ENCODE results near the gene DEPDC7.
A peak's percentile ranks its signal among the peaks of the same experiment; 100 is the strongest.

The DEPDC7 gene

DNA sequence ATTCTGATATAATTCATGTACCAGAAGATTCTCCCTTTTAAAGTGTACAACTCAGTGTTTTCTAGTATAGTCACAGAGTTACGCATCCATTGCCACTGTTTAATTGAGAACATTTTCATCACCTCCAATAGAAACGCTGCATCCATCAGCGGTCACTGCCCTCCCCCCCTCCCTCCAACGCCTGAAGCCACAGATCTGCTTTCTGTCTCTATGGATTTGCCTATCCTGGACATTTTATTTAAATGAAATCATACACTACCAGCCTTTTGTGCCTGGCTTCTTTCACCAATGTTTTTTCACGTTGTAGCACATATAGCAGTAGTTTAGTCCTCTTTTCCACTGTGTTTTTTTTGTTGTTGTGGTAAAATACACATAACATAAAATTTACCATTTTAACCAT is 46.5 kb downstream of the DEPDC7 start:
- DNase-seq (ENCODE audit: low read depth), result no peak

DNA sequence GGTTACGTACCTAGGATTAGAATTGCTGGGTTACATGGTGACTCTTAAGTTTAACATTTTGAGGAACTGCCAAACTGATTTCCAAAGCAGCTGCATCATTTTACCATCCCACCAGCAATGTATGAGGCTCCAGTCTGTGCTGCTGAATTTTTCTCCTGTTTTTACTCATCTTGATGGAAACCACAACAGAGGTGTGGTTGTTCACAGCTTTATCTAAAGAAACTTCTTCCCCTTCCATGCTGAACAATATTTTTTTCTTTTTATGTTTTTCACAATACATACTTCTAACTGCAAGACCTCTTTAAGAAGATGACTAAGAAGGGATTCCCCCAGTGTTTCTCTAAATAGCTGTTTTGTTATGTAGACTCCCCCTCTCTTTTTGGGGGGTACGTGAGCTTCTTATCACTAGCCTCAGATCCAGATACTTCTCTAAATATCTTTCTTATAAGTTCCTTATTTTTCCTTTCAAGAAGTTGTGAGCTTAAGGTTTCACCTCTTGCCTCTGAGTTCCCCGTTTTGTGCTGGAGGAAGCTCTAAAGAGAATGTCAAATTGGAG is 47.7 kb downstream of the DEPDC7 start:
- DNase-seq (ENCODE audit: low read depth), result no peak

DNA sequence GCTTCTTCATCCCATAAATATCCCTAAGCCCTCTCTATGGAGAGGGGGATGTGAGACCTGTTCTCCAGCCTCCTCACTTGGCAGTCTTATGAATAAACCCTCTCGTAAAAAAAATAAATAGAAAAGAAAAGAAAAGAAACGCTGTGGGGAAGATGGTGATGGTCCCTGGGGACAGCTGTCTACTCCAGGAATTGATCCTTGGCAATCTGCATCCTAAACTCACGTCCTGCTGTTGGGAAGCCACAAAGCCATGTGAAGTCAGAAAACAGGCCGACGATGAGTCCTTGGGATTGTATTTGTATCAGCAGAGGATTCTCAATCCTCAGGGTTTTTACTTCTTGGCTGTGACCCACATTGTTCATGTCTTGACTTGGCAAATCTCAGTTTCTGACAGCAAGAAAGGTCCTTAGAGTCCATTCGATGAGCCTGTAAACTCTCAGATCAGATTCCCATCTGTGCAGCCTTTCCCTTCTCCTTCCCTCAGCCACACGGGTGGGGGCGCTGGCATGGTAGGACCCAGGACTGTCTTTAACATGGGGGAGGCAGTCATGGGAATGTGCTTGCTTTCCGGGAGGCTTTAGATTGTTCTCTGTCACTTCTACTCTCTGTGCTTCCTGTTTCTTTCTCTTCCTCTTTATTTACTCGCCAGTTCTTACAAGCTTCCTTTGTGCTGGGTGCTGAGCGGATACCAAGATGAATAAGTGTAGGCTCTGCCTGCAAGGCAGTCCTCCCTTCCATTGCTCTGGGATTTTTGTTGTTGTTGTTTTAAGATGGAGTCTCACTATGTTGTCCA is 48.6 kb downstream of the DEPDC7 start:
- no peak for DNase-seq (ENCODE audit: low read depth)

DNA sequence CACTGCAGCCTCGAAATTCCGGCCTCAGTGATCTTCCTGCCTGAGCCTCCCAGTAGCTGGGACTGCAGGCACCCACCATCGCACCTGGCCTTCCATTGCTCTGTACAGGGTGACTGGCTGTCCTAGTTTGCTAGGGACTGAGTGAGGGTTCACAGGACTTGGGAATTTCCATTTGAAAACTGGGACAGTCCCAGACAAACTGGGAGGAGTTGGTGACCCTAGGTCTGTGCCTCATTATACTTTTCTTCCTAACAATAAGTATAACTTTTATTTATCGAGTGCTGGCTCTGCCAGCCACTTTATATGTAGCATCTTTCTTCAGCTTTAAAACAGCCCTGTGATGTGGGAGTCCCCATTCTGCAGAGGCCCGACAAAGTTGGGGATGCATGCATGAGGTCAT is 49.2 kb downstream of the DEPDC7 start:
- DNase-seq (ENCODE audit: low read depth), result no peak

DNA sequence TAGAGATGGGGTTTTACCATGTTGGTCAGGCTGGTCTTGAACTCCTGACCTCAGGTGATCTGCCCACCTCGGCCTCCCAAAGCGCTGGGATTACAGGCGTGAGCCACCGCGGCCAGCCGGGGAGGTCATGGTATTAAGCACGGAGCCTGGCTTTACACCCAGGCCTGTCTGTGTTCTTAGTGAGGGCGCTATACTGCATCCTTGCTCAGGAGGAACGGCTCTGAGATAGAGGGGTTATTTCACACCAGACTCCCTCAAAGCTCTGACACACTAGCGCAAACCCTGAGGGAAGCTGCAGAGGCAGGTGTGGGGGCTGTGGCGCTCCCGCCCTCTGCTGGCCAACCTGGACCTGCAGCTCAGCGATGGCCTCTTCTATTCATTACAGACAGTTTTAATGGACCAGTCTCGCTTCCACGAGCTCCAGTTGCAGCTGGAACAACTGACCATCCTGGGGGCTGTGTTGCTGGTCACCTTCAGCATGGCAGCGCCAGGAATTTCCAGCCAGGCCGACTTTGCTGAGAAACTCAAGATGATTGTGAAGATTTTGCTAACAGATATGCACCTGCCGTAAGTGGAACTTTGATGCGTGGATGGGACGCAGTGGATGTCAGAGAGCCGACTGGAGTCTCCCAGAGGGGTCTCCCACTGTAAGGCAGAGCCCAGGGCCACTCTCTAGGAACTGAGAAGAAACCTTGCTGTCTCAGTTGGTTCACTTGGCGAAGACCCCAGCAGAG is 49.9 kb downstream of the DEPDC7 start:
- peak; percentile 63 for DNase-seq (ENCODE audit: low read depth)

DNA sequence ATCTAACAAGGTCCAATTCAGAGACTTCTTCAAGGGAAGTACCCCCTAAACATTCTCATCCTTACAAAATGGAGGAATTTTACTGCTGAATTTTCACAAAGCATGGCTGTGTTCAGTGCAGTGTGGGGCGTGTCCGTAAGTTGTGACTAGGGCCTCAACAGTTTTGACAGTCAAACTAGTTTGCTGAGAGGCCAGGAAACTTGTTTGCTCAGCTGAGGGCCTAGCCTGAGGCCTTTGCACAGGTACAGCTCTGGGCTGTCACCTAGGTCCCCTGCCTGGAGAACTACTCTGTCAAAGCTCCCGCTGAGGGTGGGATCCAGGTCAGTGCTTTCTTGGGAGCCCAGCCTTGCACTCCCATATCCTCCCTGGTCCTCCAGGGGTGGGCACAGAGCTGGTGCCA is 51.6 kb downstream of the DEPDC7 start:
- no peak for DNase-seq (ENCODE audit: low read depth)

DNA sequence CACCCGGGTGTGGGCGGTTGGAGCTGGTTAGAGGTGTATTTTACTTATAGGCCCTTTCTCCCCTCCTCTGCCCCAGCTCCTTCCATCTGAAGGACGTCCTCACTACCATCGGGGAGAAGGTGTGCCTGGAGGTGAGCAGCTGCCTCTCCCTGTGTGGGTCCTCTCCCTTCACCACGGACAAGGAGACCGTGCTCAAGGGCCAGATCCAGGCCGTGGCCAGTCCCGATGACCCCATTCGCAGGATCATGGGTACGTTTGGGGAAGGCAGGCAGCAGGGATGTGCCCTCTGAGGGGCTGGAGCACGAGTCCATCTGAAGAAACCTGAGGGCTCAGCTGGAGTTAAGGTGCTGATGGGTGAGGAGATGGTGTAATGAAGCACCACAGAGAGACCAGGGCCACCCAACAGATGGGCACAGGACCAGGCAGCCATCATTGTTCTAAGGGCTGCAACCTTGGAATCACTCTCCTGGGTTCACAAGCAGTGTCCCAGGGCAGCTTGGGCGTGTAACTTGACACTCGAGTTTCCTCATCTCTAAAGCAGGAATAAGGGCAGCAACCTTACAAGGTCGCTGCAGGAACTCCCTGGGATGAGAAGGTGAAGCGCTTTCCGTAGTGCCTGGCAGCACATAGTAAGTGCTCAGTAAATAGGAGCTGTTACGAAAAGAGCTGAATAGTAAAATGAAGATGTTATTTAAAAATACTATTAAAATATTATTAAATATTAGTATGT is 53.1 kb downstream of the DEPDC7 start:
- DNase-seq (ENCODE audit: low read depth), result no peak

DNA sequence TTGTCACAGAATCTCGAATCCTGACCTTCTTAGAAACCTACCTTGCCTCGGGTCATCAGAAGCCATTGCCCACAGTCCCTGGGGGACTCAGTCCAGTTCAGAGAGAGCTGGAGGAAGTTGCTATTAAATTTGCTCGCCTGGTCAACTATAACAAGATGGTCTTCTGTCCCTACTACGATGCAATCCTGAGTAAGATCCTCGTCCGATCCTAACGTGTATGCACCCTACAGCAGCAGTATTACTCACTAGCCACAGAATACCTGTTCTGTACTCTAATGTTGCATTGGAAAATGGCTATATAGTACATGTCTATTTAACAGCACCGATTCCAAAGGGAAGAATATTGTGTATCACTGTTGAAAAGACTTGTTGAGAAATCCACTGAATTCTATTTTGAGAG is 56.8 kb downstream of the DEPDC7 start:
- no peak for DNase-seq (ENCODE audit: low read depth)
